DMS 273 treated with DMSO at 0.1 percent for 48 hours (cell line): Measurements from ENCODE around the gene EXOC6.

Experiments
- DNase-seq: peaks from one replicate; lab custom pipeline; 2025; lab: John Stamatoyannopoulos, UW

The EXOC6 gene

GRCh38 chr10:93023013-93023650, 174.8 kb downstream of the EXOC6 start:
- no peak for DNase-seq

GRCh38 chr10:93026072-93026471, 177.8 kb downstream of the EXOC6 start:
- DNase-seq, result no peak

DNA sequence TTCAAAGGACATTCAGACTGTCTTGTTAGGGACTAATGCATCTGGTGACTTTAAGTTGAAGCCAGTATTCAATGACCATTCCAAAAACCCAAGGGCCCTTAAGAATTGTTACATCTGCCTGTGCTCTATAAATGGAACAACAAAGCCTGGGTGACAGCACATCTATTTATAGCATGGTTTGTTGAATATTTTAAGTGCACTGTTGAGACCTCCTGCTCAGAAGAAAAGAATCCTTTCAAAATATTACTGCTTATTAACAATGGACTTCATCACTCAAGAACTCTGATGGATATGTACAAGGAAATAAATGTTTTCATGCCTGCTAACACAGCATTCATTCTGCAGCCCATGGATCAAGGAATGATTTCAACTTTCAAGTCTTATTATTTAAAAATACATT, 179.2 kb downstream of the EXOC6 start:
- no peak for DNase-seq

GRCh38 chr10:93028883-93029282, 180.6 kb downstream of the EXOC6 start:
- no peak for DNase-seq

DNA sequence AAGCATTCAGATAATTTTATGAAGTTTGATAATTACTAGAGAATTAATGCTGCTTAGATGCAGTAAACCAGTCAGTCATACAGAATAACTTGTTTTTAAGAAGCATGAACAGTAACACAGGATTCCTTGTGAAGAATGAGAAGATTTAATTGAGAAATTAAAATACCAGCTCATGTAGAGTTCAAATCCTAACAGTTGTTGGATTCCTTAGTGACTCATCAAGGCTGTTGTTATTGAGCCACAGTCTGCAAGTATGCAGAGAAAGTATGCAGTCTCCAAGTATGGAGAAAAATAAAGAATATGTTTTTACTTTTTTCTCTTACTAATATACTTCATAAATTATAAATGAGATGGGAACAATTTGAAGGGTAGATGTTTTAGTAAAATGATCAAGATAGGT, 182.1 kb downstream of the EXOC6 start:
- no peak for DNase-seq

DNA sequence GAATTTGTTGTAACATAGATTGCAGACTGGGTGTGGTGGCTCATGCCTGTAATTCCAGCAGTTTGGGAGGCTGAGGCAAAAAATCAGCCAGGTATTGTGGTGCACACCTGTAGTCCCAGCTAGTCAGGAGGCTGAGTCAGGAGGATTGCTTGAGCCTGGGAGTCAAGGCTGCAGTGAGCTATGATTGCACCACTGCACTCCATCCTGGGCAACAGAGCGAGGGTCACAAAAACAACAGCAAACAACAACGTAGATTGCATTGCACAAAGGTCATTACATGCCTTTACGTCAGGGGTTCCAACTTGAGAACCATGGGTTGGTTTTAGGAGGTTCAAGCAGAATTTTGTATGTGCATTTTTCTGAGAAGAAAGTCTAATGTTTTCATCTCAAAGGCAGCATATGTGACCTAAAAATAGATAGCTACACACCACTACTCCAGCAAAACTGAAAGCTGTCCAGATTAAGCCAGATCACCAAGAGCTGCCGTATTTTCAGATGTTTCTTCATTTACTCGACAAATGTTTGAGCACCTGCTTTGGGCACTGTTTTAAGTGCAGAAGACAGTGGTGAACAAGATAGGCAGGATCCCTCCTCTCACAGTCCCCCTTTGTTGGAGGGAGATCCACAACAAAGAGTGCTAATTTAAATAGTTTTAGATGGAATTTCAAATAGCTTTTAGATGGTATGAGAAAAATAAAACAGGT, 183.9 kb downstream of the EXOC6 start:
- no peak for DNase-seq

DNA sequence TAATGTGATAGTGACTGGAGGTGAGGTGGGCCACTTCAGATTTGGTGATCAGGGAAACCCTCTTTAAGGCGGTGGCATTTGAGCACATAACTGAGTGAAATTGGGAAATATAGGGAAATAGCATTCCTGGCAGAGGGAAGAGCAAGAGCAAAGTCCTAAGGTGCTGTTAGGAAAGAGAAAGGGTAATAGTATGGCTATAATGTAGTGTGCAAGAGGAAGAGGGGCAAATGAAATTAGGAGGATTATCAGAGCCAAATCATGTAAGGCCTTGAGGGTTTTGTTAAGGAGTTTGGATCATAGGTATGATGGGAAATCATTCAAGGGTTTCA, 184.5 kb downstream of the EXOC6 start:
- no peak for DNase-seq

- DNase-seq, result no peak
These were observed 186.1 kb downstream of the EXOC6 start for GRCh38 chr10:93034426-93034825.

- no peak for DNase-seq
These were observed 190.8 kb downstream of the EXOC6 start for GRCh38 chr10:93039110-93039509.

DNA sequence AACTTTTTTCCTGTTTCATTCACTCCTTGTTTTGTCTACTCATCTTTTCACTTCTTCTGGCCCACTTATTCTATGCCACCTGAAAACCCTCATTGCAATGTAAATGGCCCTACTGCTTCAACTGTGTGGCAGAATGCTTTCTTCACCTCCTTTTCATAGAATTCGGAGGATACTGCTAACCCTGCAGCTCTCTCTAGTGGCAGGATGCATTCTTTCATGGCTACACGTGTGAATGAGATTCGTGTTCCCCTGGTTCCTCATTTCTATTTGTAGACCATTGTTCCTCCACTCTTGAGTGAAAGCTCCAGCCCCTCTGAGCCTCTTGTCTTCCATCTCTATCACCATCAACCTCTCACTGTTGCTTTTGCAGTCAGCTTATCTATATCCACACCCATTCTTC, 191.4 kb downstream of the EXOC6 start:
- DNase-seq, result no peak

DNA sequence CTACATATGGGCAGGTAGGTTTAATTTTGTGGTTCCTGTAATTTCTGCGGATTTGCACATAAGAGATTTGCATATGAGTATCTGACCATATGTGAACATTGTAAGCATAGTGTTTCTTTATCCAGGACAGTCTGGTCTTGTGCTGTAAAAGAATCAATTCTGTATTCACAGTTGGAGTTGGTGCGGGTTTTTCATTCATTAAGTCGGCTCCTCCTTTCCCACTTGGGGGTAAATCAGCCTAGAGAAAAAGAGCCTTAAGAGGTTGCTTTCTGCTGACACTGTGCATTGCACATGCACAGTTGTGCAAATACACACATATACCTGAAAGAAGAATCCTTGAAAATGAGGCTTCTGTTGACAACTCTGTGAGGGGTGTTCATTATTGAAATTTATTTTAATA, 206.2 kb downstream of the EXOC6 start:
- no peak for DNase-seq

GRCh38 chr10:93058139-93058538, 209.8 kb downstream of the EXOC6 start:
- no peak for DNase-seq

DNA sequence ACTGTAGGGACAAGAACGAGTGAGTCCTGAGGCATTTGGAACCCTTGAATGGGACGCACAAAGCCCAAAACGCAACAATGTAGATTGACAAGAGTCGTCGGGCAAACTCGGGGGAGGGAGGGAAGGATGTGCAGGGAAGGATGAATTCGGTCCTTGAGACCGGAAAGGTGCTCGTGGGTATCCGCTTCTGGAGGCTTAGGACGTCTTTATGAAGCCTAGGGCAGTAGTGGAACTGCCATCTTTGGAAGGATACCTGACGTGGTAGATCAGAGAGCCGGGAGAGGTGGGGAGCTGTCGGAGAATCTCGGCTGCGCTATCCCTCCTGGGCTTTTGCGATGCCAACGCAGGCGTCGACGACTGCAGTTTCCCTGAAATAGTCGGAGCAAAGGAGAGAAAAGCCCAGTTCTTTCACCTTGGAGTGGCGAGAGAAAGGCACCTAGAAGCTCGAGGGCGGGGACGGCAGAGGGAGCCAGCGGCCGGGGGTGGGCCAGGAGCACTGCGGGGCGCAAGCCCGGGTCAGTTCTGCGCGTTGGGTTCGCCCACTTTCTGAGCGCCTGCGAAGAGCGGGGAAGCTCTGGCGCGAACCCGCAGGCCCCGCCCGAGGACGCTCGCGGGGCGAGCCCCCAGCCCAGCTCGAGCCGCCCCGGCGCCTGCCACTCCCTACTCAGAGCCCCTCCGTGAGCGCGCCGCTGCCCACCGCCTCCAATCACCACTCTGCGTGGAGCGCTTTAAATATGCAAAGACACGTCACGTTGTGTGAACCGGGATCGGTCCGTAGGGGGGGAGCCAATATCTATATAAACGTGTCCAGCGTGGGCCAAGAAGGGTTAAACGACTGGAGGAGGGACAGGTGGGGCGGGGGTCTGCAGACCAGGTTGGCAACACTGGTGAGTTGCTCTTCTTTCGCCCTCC, 211.9 kb downstream of the EXOC6 start, which contains the start of gene CYP26C1:
CYP26C1 (plus strand) TSS at position 824 of the 912 bp plus-strand sequence. CDS start 466 bp downstream, outside the sequence.
- no peak for DNase-seq

GRCh38 chr10:93060887-93061593, 212.7 kb downstream of the EXOC6 start:
- DNase-seq, result no peak

DNA sequence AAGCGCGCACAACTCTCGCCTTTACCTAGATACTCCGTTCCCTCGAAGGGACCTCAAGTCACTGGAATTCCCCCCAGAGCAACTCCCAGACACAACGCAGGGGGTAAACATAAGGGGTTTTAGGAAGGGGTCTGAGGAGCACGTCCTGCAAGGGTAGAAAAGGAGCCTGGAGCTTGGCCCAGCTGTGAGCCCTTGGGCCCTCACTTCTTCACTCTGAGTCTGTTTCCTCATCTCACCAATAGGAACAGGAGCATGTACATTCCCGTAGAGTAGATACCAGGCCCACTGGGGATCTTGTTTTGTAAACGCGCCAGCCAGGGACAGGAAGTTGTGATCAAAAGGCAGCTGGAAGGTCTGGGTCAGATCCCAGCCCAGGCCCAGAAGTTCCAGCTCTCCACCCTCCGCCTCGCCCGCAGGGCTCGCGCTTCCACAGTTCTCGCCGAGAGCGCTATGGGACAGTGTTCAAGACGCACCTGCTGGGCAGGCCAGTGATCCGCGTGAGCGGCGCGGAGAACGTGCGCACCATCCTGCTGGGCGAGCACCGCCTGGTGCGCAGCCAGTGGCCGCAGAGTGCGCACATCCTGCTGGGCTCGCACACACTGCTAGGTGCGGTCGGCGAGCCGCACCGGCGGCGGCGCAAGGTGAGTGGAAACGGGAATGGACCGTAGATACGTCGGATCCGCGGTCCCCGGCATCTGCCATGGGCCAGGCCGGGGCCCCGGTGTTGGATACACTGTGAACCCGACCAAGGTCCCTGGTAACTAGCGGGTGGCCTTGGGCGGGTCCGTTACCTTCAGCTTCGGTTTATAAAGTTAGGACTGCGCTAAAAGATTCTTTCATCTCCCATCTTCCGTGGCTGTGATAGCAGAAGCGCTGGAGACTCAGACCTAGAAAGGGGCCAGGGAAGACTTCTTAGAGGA, 213.5 kb downstream of the EXOC6 start:
- no peak for DNase-seq

DNA sequence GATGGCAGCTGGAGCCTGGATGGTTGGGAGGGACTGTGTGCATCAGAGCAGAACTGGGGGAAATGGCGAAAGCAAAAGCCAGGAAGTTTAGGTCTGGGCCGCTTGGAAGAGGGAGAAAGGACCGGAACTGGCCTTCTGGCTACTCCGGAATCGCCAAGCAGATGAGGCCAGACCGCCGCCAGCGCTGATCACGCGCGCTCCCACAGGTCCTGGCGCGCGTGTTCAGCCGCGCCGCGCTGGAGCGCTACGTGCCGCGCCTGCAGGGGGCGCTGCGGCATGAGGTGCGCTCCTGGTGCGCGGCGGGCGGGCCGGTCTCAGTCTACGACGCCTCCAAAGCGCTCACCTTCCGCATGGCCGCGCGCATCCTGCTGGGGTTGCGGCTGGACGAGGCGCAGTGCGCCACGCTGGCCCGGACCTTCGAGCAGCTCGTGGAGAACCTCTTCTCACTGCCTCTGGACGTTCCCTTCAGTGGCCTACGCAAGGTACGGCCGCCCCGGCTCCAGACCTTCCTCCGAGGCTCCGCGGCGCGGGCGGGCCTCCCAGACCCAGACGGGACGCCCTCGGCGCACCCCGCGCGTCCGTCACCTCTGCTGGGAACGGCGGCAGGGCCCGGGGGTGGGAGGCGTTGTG, 214.3 kb downstream of the EXOC6 start:
- no peak for DNase-seq

- DNase-seq, result no peak
These were observed 215.0 kb downstream of the EXOC6 start for GRCh38 chr10:93063144-93063976.

DNA sequence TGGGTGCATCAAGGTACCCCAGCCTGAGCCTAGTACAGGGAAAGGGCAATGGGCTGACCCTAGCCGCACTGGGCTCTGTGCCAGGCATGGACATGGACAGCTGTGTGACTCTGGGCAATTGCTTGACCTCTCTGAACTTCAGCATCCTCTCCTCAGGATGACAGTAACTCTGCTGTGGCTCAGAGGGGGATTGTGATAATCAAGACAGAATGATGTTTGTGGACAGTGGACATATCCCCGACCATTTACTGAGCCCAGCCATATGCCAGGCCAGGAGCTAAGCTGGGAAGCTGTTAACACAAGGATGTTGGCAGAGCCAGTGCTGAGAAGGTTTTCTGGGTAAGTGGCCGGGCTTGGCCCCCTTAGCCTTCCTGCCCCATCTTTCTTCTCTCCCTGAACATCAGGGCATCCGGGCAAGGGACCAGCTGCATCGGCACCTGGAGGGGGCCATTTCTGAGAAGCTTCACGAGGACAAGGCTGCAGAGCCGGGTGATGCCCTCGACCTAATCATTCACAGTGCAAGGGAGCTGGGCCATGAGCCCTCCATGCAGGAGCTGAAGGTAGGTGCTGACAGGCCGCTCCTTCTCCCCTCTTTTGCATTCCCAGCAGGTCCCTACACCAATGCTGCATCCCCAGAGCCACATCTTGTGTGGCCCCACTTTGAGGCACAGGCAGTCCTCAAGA, 215.8 kb downstream of the EXOC6 start:
- no peak for DNase-seq
